GM12801 (cell line): Measurements from ENCODE around the gene PEX19.

Experiments
- TF ChIP-seq, protein P1 (sequence below): IDR thresholded peaks from one replicate; pipeline ENCODE4 v1.5.1; 2011; ENCODE audit warnings: control low read depth; ENCODE audit not compliant: insufficient read length; ENCODE audit errors: extremely low read depth

PEX19 gene

DNA sequence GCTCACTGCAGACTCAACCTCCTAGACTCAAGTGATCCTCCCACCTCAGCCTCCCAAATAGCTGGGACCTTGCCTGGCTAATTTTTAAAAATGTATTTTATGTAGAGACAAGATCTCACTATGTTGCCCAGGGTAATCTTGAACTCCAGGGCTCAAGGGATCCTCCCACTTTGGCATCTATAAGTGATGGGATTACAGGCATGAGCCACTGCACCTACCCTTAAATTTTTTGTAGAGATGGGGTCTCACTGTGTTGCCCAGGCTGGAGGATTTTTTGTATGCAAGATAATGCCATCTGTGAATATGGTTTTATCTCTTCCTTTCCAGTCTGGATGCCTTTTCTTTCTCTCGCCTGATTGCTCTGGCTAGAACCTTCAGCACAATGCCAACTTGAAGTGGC lies 13.9 kb downstream of the PEX19 start:
- TF ChIP-seq, protein P1, sequence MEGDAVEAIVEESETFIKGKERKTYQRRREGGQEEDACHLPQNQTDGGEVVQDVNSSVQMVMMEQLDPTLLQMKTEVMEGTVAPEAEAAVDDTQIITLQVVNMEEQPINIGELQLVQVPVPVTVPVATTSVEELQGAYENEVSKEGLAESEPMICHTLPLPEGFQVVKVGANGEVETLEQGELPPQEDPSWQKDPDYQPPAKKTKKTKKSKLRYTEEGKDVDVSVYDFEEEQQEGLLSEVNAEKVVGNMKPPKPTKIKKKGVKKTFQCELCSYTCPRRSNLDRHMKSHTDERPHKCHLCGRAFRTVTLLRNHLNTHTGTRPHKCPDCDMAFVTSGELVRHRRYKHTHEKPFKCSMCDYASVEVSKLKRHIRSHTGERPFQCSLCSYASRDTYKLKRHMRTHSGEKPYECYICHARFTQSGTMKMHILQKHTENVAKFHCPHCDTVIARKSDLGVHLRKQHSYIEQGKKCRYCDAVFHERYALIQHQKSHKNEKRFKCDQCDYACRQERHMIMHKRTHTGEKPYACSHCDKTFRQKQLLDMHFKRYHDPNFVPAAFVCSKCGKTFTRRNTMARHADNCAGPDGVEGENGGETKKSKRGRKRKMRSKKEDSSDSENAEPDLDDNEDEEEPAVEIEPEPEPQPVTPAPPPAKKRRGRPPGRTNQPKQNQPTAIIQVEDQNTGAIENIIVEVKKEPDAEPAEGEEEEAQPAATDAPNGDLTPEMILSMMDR: no peak

DNA sequence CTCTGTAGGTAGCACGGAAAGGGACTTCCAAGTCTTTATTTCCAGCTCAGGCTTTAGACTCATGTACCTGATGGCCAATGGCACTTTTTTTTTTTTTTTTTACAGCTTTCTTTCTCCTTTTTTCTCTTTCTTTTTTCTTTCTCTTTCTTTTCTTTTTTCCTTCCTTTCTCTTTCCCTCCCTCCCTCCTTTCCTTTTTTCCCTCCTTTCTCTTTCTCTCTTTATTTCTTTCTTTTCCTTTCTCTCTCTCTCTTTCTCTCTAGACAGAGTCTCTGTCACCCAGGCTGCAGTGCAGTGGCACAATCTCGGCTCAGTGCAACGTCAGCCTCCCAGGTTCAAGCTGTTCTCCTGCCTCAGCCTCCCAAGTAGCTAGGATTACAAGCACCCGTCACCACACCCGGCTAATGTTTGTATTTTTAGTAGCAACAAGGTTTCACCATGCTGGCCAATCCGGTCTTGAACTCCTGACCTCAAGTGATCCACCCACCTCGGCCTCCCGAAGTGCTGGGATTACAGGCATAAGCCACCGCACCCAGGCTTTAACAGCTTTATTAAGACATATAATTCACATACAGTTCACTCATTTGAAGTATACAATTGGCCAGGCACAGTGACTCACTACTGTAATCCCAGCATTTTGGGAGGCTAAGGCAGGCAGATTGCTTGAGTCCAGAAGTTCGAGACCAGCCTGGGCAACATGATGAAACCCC lies 17.5 kb downstream of the PEX19 start:
- TF ChIP-seq, protein P1: no peak

DNA sequence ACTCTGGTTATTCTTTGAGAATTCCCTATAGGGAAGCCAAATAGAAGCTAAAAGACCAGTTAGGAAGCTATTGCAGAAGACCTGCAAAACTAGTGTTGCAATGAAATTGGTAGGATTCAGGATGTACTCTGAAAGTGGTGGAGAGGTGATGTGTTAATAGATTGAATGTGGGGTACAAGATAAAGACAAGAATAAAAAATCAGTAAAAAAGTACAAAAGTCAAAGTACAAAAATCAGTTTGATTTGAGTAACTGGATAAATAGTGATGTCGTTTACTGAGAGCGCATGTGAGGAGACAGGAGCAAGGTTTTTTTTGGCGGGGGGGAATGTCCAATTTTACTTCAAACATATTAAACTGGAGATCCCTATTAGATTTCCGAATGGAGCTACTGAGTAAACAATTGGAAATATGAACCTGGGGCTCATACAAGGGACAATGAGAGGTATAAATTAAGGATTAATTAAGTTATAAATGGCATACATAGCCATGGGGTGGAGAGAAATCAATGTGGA lies 20.1 kb downstream of the PEX19 start:
- TF ChIP-seq, protein P1: no peak

DNA sequence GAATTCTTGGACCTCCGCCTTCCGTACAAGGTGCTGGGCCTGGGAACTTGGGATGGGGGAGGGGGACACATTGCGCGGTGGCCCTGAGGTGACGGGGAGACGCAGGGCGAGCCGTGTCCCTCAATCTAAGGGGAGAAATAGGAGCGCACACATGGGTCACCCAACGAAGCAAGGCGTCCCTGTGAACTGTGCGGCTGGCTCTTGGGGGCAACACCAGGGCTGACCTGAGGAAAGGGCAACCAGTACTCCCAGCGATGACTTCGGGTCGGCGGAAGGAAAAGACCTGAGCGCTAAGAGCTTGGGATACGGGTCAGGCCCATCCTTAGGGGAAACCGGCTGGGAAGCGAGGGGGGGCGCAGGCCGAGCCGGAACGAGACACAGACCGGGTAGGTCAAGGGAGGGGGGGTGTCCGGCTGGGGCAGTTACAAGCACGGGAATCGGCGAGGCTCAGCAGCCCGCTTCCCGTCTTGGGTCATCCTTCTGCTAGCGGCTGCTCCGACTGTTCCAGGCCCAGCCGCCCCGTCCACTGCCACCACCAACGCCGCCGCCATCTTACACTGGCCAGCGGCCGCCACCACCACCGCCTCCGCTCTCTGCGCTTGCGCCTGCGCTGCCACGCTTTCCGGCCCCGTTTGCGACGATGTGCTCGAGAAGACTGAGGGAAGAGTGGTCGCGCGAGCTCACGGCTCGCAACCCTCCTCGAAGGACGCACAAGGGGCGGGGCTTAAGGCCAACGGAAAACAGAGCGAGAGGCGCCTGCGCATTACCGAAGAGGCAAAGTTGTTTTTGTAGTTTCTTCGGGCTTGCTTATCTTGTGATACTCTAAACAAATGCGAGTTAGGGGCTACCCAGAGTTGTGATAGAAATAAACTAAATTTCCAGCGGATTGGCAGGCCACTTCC lies 22.8 kb downstream of the PEX19 start, which contains the start of gene DCAF8:
Gene DCAF8, minus strand, starts transcription at position 657 of the 902 bp plus-strand sequence. CDS start 18,541 bp downstream, outside the sequence.
- TF ChIP-seq, protein P1: no peak

DNA sequence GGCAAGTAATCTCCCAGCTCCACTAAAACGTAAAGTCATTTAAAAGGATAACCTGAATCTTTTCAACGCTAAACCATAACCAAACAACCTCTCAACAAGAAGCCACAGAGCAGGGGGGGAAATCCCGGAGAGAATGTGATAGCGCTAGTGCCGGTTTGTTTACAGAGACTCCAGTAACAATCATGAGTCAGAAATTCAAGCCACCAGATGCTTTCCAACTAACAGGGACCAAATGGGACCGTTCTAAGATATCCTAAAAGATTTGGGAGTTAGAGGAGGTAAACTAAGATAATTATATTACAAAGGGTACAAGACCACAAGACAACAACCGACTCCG lies 23.4 kb downstream of the PEX19 start:
- TF ChIP-seq, protein P1: no peak

DNA sequence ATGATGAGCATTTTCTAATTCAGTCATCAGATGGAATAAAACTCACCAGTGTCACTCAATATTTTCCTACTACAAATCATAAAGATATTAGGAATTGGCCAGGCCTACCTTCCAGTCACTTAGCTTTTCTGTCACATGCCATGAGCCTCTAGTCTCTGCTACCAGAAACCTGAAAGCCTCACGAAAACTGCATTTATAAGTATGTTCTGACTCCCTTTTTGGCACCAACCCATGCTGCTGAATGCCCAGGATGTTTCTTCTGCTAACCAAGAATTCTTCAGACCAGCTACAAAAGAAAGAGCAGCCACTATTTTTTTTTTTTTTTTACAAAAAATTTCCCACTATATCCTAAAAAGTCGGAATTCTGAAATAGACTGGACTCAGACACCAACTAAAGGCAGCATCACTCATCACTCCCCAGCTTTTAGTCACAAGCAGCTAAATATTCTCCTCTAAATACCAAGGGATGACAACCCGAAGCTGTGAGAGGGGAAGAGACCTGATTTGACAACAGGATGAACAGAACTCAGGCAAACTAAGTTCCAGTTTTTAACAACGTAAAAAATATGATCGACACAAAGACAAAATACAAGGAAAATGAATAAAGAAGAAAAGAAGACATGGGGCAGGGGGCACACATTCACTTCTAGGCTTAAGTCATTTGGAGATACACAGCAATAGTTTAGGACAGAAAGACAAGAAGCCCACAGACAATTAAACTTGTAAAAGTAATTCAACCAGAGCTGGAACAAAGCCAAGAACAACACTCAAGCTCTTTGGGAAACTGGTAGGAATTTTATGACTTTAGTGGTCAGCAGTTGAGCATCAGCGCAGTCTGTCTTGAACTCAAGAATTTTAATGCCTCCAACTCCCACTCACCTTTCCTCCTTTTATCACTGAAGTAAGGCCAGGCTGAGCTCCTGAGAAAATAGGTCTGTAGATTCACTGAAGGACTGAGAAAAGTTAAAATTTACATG lies 24.2 kb downstream of the PEX19 start:
- TF ChIP-seq, protein P1: no peak
